Endothelial cell of umbilical vein (primary cell): ENCODE data around the gene DIS3L2. TPM values are rescaled to one million over a fixed set of nuclear protein-coding genes. Genes with fewer than 3 reads are reported as not detected.

Experiments used
- BruUV-seq: library from RNA; stranded (reverse); fragments of 400-500 nt; replicated peaks from 2 replicates; lab custom pipeline; 2021; lab: Mats Ljungman, UMichigan
- CTCF ChIA-PET: fragments of 300-600, 350-600 bp; sonication (Branson Sonifier 250); formaldehyde crosslinking; loops from one replicate; lab custom pipeline; 2021; ENCODE audit warnings: antibody characterized with exemption, inconsistent platforms; lab: Charles Lee
- POLR2A ChIA-PET: fragments of 300-600, 350-600 bp; sonication (Branson Sonifier 250); formaldehyde crosslinking; loops from one replicate; lab custom pipeline; 2021; ENCODE audit warnings: antibody characterized with exemption, inconsistent platforms; lab: Charles Lee
- DNase-seq: peaks from one replicate; pipeline ENCODE4 v3.0.0-alpha.2; 2011; ENCODE audit warnings: low read depth, low spot score
- FAIRE-seq: peaks from 2 replicates; lab custom pipeline; 2011; peaks lifted over from hg19 to GRCh38; lab: Jason Lieb, UNC
- H2AFZ ChIP-seq: 2 replicates; pipeline ENCODE4 v1.6.0; 2012; ENCODE audit warnings: low read depth, low read length, control low read depth, inconsistent platforms
- H3K27ac ChIP-seq: 2 replicates; pipeline ENCODE4 v1.5.1; 2011; ENCODE audit warnings: low read depth, mild to moderate bottlenecking, control low read depth, low read length, moderate library complexity; ENCODE audit not compliant: insufficient read depth
- H3K27me3 ChIP-seq, 2 experiments: 2 replicates each; pipeline versions ENCODE4 v1.6.0 to v1.6.1; 2011; ENCODE audit warnings: low read length in 2 of 2, mixed read lengths in 1 of 2; ENCODE audit not compliant: control insufficient read depth in 2 of 2, insufficient read depth in 2 of 2
- H3K36me3 ChIP-seq, 2 experiments: 2 replicates in 1 of 2; 3 replicates in 1 of 2; pipeline ENCODE4 v1.5.1; 2011; ENCODE audit warnings: low read length in 2 of 2, mild to moderate bottlenecking in 1 of 2, moderate library complexity in 1 of 2; ENCODE audit not compliant: control insufficient read depth in 2 of 2, insufficient read depth in 2 of 2; ENCODE audit errors: extremely low read depth in 1 of 2
- H3K4me1 ChIP-seq: 3 replicates; pipeline ENCODE4 v1.5.1; 2011; ENCODE audit warnings: mild to moderate bottlenecking, low read length; ENCODE audit not compliant: control insufficient read depth, insufficient read depth; ENCODE audit errors: extremely low read depth
- H3K4me2 ChIP-seq: 2 replicates; pipeline ENCODE4 v1.6.1; 2011; ENCODE audit warnings: low read length, control low read depth, mixed read lengths; ENCODE audit not compliant: insufficient read depth
- H3K4me3 ChIP-seq, 3 experiments: fragments of 200-600 bp in 1 of 3; sonication (generic), shearing (Covaris generic) in 1 of 3; replicated peaks in 1 of 3; 2 replicates each; pipeline ENCODE4 v1.5.1; 2011 to 2016; ENCODE audit warnings: control low read depth in 3 of 3, low read length in 3 of 3, mild to moderate bottlenecking in 2 of 3, inconsistent platforms in 1 of 3, low read depth in 1 of 3, moderate library complexity in 1 of 3; ENCODE audit not compliant: insufficient read depth in 1 of 3
- H3K79me2 ChIP-seq: 2 replicates; pipeline ENCODE4 v1.6.0; 2012; ENCODE audit warnings: low read length, inconsistent platforms; ENCODE audit not compliant: control insufficient read depth, insufficient read depth
- H3K9ac ChIP-seq: replicated peaks from 2 replicates; pipeline ENCODE3; 2011; ENCODE audit warnings: low read length, control low read depth; ENCODE audit not compliant: insufficient read depth; ENCODE audit errors: extremely low read depth
- H3K9me1 ChIP-seq: replicated peaks from 3 replicates; pipeline ENCODE4 v1.6.0; 2011; ENCODE audit warnings: mild to moderate bottlenecking, low read length; ENCODE audit not compliant: control insufficient read depth, insufficient read depth; ENCODE audit errors: extremely low read depth
- H3K9me3 ChIP-seq: replicated peaks from 2 replicates; pipeline ENCODE4 v1.5.1; 2012; ENCODE audit warnings: low read length, inconsistent platforms; ENCODE audit not compliant: control insufficient read depth, insufficient read depth
- H4K20me1 ChIP-seq: replicated peaks from 2 replicates; pipeline ENCODE3; 2011; ENCODE audit warnings: mild to moderate bottlenecking, low read length; ENCODE audit not compliant: control insufficient read depth, insufficient read depth; ENCODE audit errors: extremely low read depth
- CTCF ChIP-seq, 2 donors: IDR thresholded peaks; 1 replicate in 1 of 2; 2 replicates in 1 of 2; pipeline ENCODE4 v1.5.1; 2011; ENCODE audit warnings: low read length in 2 of 2, mild to moderate bottlenecking in 2 of 2, moderate library complexity in 2 of 2, control low read depth in 1 of 2, inconsistent platforms in 1 of 2, low read depth in 1 of 2; ENCODE audit not compliant: insufficient read depth in 1 of 2; ENCODE audit errors: extremely low read depth in 1 of 2
- EZH2 ChIP-seq: IDR thresholded peaks from 2 replicates; pipeline ENCODE4 v1.6.1; 2012; ENCODE audit warnings: borderline replicate concordance, low read depth, mild to moderate bottlenecking, moderate library complexity, low read length, inconsistent platforms; ENCODE audit not compliant: severe bottlenecking
- FOS ChIP-seq: IDR thresholded peaks from 2 replicates; pipeline ENCODE4 v1.6.1; 2011; ENCODE audit warnings: mild to moderate bottlenecking, low read length, moderate library complexity, borderline replicate concordance; ENCODE audit not compliant: insufficient read depth
- JUN ChIP-seq: IDR thresholded peaks from 2 replicates; pipeline ENCODE4 v1.6.1; 2011; ENCODE audit warnings: borderline replicate concordance, low read depth; ENCODE audit not compliant: insufficient read length, insufficient read depth
- MAX ChIP-seq: IDR thresholded peaks from 2 replicates; pipeline ENCODE4 v1.6.1; 2011; ENCODE audit not compliant: insufficient read depth, insufficient read length
- POLR2A ChIP-seq: IDR thresholded peaks from 2 replicates; pipeline ENCODE4 v1.6.1; 2012; ENCODE audit warnings: low read depth, mild to moderate bottlenecking, control low read depth, low read length
- POLR2AphosphoS5 ChIP-seq: IDR thresholded peaks from 2 replicates; pipeline ENCODE4 v1.6.1; 2012; ENCODE audit warnings: low read depth, mild to moderate bottlenecking, control low read depth, low read length, moderate library complexity; ENCODE audit not compliant: insufficient read depth
- dilution Hi-C: fragments of 300-500 bp; cut with MboI; formaldehyde crosslinking; loops from one replicate; pipeline ENCODE4 v1.15.0; 2019; ENCODE audit warnings: low sequenced_read_pairs; ENCODE audit not compliant: extremely low pct_ligation_motif_present
- intact Hi-C: fragments of 100-400 bp; cut with micrococcal nuclease; formaldehyde crosslinking; loops from one replicate; pipeline ENCODE4 v1.10.0; 2022
- polyA plus RNA-seq, 4 experiments: library from polyadenylated mRNA; depleted of rRNA in 3 of 4; stranded (reverse) in 3 of 4; unstranded in 1 of 4; fragments of >200 nt; gene quantifications; 2 replicates each; pipeline versions ENCODE4 v1.2.1 to v1.2.3, GENCODE V29; 2011 to 2012; ENCODE audit warnings: missing spikeins in 1 of 4
- total RNA-seq: library from RNA; stranded (reverse); gene quantifications from 2 replicates; pipeline ENCODE4 v1.2.3, GENCODE V29; 2021

DIS3L2 gene
- total and polyA plus RNA-seq, 2 donors (not counting 3 experiments of a cell fraction or from before 2014, with no cell fraction given): 14.6 to 31.2 TPM

- Histone ChIP-seq H4K20me1 (no peaks in the 10 kb centered on the region), H3K9me1 (no peaks in the 10 kb centered on the region), H3K79me2 (no peaks in the 10 kb centered on the region), H3K4me2 (no peak overlapping the region), H2AFZ (no peak overlapping the region), H3K27me3 (no peaks in the 10 kb centered on the region), H3K9ac (no peak overlapping the region), H3K27ac (no peak overlapping the region), H3K4me3 (no peak overlapping the region), H3K9me3 (no peaks in the 10 kb centered on the region), H3K36me3 (no peaks in the 10 kb centered on the region), H3K4me1 (peaks cover 8% of the 10 kb centered on the region)
- FAIRE-seq (no peak), DNase-seq (no peak)
- intact Hi-C loops (no loop called here), dilution Hi-C loops (no loop called here)
- TF ChIP-seq EZH2 (no peak), JUN (no peak), POLR2A (no peak), POLR2AphosphoS5 (no peak), FOS (no peak), CTCF (IDR thresholded peaks at IDR 0.05; ENCODE audit: extremely low read depth in 1 of 2, insufficient read depth in 1 of 2, low read depth in 1 of 2, low read length in 2 of 2) (no peak), MAX (no peak)
- ChIA-PET POLR2A (no interaction called here), CTCF (no interaction called here)
- no TSS peak for BruUV-seq
Observed at GRCh38 chr2:232216028-232216427, 254.5 kb downstream of the DIS3L2 start.
